GM18909 (cell line): ENCODE measurements around the gene ST6GALNAC5.

Experiments
- ATAC-seq: cut with Tn5 transposase; IDR thresholded peaks from one replicate; pipeline ENCODE4 v1.9.1; 2021; ENCODE audit warnings: mild to moderate bottlenecking; ENCODE audit not compliant: unreplicated experiment, poor library complexity

Gene ST6GALNAC5

GRCh38 chr1:77089756-77090155, 222.5 kb downstream of the ST6GALNAC5 start:
- ATAC-seq = no peak

DNA sequence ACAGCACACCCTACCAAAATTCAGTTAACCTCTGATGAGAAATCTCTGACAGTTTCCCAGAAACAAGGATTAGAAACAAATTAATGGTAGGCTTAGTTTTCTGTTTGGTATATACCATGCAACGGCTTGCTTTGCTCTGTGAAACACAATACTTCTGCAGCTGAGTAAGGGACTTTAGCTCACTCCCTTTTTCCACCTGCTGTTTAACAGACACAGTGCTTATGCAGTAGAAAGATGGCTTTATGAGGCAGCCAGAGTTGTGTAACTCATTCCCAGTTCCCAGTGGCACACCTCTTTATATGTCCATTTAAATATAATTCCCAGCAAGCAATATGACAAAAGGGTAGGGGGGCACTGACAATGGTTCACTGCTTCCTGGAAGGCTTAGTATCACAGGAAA, 228.0 kb downstream of the ST6GALNAC5 start:
- ATAC-seq = no peak

DNA sequence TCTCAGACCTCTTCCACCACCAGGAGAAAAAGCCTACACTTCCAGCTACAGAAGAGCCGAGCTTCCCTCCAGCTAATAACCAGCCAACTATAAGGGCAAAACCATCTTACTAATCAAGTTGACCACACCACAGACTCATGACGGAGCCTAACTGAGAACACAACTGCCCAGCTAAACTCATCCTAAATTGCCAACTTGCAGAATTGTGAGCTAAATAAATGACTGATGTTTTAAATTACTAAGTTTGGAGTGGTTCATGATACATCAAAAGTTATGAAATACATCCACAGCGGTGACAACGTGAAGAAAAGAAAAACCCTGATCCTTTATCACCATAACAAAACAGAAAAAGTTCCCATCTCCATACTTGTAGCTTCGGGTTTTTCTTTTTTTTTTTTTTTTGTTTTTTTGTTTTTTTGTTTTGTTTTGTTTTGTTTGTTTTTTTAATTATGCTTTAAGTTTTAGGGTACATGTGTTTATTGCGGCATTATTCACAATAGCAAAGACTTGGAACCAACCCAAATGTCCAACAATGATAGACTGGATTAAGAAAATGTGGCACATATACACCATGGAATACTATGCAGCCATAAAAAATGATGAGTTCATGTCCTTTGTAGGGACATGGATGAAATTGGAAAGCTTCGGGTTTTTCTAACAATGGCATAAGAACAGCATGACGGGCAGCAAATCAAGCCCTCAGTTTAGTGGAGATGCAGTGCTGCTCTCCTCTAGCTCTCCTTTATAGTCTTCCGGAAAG, 229.4 kb downstream of the ST6GALNAC5 start:
- no peak for ATAC-seq

DNA sequence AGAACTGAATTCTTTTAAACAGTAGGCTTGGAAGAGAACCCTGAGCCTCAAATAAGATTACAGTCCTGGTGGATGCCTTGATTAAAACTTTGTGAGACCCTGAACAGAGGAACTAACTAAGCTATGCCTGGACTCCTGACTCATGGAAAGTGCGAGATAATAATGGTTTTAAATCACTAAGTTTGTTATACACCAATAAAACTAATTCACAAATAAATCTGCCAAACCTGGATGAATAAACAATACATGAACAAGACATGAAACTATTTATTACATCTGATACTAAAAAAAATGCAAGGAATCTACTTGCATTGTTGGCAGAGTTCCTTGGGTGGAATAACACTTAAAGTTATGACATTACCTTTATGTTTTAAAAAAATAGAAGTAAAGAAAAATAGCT, 233.6 kb downstream of the ST6GALNAC5 start:
- ATAC-seq = no peak

- no peak for ATAC-seq
Measured at GRCh38 chr1:77103486-77103885, 236.2 kb downstream of the ST6GALNAC5 start.

GRCh38 chr1:77104672-77105071, 237.4 kb downstream of the ST6GALNAC5 start:
- ATAC-seq = no peak
